Fibroblast of lung (primary cell): Measurements from ENCODE around the gene CUL2.

ENCODE experiments used
- EZH2 ChIP-seq: IDR thresholded peaks from 2 replicates; pipeline ENCODE4 v1.5.1; 2012; ENCODE audit warnings: low read length, control low read depth, mild to moderate bottlenecking; ENCODE audit errors: missing control alignments
- TF ChIP-seq, protein P1 (sequence below), 2 donors: IDR thresholded peaks in 1 of 2; conservative IDR thresholded peaks in 1 of 2; 1 replicate in 1 of 2; 2 replicates in 1 of 2; pipeline ENCODE4 v1.5.1; 2011 to 2012; ENCODE audit warnings: low read length in 2 of 2, control low read depth in 1 of 2, inconsistent platforms in 1 of 2, low read depth in 1 of 2, mild to moderate bottlenecking in 1 of 2

DNA sequence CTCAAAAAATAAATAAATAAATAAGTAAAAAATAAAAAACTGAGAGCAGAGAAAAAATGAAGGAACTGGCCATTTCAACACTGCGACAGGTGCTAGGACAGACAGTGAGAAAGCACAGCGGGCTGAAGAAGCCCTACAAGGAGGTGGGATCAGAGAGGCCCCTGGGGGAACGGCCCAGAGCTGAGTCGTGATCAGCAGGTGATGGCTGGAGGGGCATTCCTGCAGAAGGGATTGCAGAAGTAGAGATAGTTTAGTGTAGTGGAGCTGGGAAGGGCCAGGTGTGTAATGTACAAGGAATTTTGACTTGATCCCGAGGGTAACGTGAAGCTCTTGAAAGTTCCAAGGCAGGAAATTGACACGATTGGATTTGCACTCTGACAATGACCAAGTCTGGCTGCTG lies 112.1 kb downstream of the CUL2 start:
- no peak for TF ChIP-seq EZH2
- TF ChIP-seq, protein P1, sequence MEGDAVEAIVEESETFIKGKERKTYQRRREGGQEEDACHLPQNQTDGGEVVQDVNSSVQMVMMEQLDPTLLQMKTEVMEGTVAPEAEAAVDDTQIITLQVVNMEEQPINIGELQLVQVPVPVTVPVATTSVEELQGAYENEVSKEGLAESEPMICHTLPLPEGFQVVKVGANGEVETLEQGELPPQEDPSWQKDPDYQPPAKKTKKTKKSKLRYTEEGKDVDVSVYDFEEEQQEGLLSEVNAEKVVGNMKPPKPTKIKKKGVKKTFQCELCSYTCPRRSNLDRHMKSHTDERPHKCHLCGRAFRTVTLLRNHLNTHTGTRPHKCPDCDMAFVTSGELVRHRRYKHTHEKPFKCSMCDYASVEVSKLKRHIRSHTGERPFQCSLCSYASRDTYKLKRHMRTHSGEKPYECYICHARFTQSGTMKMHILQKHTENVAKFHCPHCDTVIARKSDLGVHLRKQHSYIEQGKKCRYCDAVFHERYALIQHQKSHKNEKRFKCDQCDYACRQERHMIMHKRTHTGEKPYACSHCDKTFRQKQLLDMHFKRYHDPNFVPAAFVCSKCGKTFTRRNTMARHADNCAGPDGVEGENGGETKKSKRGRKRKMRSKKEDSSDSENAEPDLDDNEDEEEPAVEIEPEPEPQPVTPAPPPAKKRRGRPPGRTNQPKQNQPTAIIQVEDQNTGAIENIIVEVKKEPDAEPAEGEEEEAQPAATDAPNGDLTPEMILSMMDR (conservative IDR thresholded peaks at IDR 0.05 in 1 of 2, IDR thresholded peaks at IDR 0.05 in 1 of 2; ENCODE audit: low read depth in 1 of 2, low read length in 2 of 2) = no peak
